Measurements from ENCODE around the gene ZNF500.
A peak's percentile ranks its signal among the peaks of the same experiment; 100 is the strongest.

The ZNF500 gene

DNA sequence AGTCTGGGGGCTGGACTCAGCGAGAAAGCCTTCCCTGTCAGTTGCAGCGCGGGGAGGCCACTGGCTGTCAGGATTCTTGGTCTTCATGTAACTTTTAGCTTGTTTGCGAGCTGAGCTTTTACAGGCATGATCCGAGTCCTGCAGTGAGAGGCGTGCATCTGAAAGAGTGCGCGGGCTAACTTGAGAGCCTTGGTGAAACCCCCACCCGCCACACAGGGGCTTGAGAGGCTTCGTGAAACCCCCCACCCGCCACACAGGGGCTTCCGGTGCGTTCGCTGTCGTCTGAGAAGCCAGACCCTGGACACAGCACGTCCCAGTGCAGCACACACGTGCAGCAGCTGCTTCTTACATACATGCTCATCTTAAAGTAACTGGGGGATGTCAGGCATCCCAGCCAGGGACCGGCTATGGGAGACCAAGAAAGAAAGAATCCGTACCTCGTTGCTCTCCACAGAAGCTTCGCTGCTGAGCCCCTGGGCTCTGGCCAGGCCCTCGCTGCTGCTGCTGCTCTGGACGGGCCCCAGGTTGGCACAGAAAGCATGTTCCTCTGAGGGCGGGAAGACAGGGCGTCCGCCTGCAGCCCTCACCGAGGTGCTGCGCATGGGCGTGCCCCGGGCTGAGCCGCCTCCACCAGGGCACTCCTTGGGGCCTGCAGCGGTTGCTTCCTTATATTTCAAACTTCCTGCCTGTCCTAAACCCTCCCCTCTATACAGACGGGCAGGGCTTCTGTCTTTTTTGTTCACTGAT is 65.8 kb downstream of the ZNF500 start:
- DNase-seq, result no peak

- peak; percentile 46 for DNase-seq
Observed at GRCh38 chr16:4700380-4700996, 66.5 kb downstream of the ZNF500 start.

GRCh38 chr16:4699046-4699556 is 67.9 kb downstream of the ZNF500 start:
- DNase-seq, result no peak

GRCh38 chr16:4698321-4699045 is 68.5 kb downstream of the ZNF500 start:
- no peak for DNase-seq

All from CD4-positive, alpha-beta T cell treated with Interleukin-6 for 4 hours (primary cell).